ENCODE results near the gene ATXN1. TPM values are rescaled to one million over a fixed set of nuclear protein-coding genes. Genes with fewer than 3 reads are reported as not detected.
"Not testable (repeated sequence)": the region's sequence is repeated elsewhere in the genome, so short reads cannot be mapped to it uniquely, and the experiment has no call there.

Gene ATXN1
- total RNA-seq, 4 donors from 2014 or later = 42.4 to 74.9 (median 52.1) TPM

DNA sequence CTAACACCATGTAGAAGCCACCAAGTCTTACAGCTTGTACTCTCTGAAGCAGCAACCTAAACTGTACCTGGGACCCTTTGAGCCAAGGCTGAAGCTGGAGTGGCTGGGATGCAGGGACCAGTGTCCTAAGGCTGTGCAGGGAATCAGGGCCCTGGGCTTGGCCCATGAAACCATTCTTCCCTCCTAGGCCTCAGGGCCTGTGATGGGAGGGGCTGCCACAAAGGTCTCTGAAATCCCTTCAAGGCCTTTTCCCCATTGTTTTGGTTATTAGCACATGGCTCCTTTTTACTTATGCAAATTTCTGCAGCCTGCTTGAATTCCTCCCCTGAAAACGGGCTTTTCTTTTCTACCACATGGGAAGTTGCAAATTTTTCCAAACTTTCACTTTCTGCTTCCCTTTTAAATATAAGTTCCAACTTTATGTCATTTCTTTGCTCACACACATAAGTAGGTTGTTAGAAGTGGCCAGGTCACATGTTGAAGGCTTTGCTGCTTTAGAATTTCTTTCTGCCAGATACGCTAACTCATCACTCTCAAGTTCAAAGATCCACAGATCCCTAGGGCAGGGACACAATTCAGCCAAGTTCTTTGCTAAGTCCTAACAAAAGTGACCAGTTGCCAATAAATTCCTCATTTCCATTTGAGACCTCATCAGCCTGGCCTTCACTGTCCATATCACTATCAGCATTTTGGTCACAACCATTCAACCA lies 28.2 kb upstream of the ATXN1 start:
- no peak overlapping the region for H3K27ac ChIP-seq (replicated peaks in 1 of 4)
- H3K36me3 ChIP-seq = no peaks in the 10 kb centered on the region
- 72% methylated on average over 2 of the region's 2 CpGs for WGBS
- H3K4me1 ChIP-seq = no peaks in the 10 kb centered on the region
- no peaks in the 10 kb centered on the region for H3K27me3 ChIP-seq
- no peaks in the 10 kb centered on the region for H3K9me3 ChIP-seq
- no peak for DNase-seq (ENCODE audit: extremely low spot score)
- intact Hi-C loops (cut with DNase I) = no loop called here
- H3K4me3 ChIP-seq = no peak overlapping the region
- TF ChIP-seq POLR2A (IDR thresholded peaks at IDR 0.05; ENCODE audit: low read depth) (no peak), POLR2AphosphoS5 (IDR thresholded peaks at IDR 0.05) (no peak), EP300 (IDR thresholded peaks at IDR 0.05) (no peak)
- TF ChIP-seq, protein P1, sequence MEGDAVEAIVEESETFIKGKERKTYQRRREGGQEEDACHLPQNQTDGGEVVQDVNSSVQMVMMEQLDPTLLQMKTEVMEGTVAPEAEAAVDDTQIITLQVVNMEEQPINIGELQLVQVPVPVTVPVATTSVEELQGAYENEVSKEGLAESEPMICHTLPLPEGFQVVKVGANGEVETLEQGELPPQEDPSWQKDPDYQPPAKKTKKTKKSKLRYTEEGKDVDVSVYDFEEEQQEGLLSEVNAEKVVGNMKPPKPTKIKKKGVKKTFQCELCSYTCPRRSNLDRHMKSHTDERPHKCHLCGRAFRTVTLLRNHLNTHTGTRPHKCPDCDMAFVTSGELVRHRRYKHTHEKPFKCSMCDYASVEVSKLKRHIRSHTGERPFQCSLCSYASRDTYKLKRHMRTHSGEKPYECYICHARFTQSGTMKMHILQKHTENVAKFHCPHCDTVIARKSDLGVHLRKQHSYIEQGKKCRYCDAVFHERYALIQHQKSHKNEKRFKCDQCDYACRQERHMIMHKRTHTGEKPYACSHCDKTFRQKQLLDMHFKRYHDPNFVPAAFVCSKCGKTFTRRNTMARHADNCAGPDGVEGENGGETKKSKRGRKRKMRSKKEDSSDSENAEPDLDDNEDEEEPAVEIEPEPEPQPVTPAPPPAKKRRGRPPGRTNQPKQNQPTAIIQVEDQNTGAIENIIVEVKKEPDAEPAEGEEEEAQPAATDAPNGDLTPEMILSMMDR (IDR thresholded peaks at IDR 0.05) = no peak

DNA sequence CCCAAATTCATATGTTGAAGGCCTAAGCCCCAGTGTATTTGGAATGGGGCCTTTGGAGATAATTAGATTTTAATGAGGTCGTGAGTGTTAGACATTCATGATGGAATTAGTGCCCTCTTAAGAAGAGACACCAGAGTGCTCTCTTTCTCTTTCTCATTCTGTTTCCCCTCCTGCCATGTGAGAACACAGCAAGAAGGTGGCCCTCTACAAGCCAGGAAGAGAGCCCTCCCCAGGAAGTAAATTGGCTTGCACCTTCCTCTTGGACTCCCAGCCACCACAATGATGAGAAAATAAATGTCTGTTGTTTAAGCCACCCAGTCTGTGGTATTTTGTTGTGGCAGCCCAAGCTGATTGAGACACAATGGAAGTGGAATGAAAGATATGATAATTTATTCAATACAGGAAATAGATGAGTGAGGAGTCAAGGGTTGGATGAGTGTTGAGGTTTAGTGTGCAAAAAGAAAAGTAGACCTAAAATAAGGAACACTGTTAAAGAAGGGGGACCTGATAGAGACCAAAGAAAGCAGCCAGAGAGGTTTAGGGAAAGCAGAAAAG lies 25.9 kb upstream of the ATXN1 start:
- DNase-seq (ENCODE audit: extremely low spot score) = no peak
- Histone ChIP-seq H3K9me3 (no peaks in the 10 kb centered on the region), H3K4me3 (no peak overlapping the region), H3K4me1 (peaks cover 0 to 5% (median 0%) of the 10 kb centered on the region in 4 donors), H3K27ac (replicated peaks in 1 of 4) (no peak overlapping the region), H3K27me3 (no peaks in the 10 kb centered on the region), H3K36me3 (no peaks in the 10 kb centered on the region)
- no peak for TF ChIP-seq POLR2A (IDR thresholded peaks at IDR 0.05; ENCODE audit: low read depth)
- TF ChIP-seq, protein P1 (IDR thresholded peaks at IDR 0.05) = no peak
- no peak for TF ChIP-seq EP300 (IDR thresholded peaks at IDR 0.05)
- no peak for TF ChIP-seq POLR2AphosphoS5 (IDR thresholded peaks at IDR 0.05)
- WGBS = 83% methylated on average over 1 of the region's 1 CpG
- intact Hi-C loops (cut with DNase I) = no loop called here

DNA sequence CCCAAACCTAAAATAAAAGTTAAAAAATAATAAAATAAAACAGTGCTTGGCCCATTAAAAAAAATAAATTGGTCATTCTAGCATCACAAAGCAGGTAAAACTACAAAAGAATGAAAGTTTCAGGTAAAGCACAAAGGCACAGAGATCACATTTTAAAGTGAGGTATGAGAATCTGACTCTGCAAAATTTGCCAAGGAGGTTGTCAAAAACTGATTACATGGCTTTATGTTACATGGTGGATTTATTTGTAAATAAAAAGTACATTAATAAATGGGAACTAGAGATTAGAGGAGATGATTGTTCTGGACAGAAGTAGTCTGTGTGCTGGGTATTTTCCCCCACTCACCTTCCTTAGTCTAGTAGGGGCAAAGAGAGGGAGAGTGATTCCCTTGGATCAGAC lies 24.2 kb upstream of the ATXN1 start:
- TF ChIP-seq, protein P1 (IDR thresholded peaks at IDR 0.05) = no peak
- TF ChIP-seq POLR2AphosphoS5 (IDR thresholded peaks at IDR 0.05) (no peak), POLR2A (IDR thresholded peaks at IDR 0.05; ENCODE audit: low read depth) (no peak), EP300 (IDR thresholded peaks at IDR 0.05) (no peak)
- Histone ChIP-seq H3K36me3 (no peaks in the 10 kb centered on the region), H3K4me3 (no peak overlapping the region), H3K4me1 (peaks cover 0 to 10% (median 7%) of the 10 kb centered on the region in 4 donors), H3K27ac (replicated peaks in 1 of 4) (no peak overlapping the region), H3K9me3 (no peaks in the 10 kb centered on the region), H3K27me3 (no peaks in the 10 kb centered on the region)
- DNase-seq (ENCODE audit: extremely low spot score) = no peak
- intact Hi-C loops (cut with DNase I) = no loop called here

DNA sequence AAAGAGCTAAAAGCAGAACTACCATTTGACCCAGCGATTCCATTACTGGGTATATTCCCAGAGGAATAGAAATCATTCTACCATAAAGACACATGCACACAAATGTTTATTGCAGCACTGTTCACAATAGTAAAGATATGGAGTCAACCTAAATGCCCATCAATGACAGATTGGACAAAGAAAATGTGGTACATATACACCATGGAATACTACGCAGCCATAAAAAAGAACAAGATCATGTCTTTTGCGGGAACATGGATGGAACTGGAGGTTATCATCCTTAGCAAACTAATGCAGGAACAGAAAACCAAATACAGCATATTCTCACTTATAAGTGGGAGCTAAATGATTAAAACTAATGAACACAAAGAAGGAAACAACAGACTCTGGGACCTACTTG lies 23.7 kb upstream of the ATXN1 start:
- H3K9me3 ChIP-seq; H3K36me3 ChIP-seq; H3K27ac ChIP-seq (replicated peaks in 1 of 4); H3K4me3 ChIP-seq; H3K27me3 ChIP-seq; intact Hi-C loops (cut with DNase I); DNase-seq (ENCODE audit: extremely low spot score): not testable (repeated sequence)
- H3K4me1 ChIP-seq = peaks cover 0 to 10% (median 7%) of the 10 kb centered on the region in 4 donors
- WGBS = 77% methylated on average over 3 of the region's 3 CpGs

DNA sequence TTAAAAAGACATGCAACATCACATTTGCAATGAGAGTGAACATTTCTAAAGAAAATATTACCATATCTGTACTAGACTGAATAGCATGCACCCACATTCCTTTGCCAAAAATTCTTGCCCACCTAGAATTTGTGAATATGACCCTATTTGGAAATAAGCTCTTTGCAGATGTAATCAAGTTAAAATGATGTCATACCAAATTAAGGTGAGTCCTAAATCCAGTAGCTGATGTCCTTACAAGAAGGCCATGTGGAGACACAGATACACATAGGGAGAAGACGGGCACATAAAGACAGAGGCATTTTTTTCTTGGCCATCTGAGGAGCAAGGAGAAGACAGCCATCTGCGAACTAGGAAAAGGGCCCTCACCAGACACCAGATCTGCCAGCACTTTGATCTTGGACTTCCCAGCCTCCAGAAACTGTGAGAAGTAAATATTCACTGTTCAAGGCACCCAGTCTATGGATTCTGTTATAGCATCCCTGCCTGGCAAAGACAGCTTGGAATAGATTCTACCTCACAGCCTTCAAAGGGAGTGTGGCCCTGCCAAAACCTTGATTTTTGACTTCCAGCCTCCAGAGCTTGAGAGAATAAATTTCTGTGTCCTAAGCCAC lies 22.8 kb upstream of the ATXN1 start:
- Histone ChIP-seq H3K27me3 (no peaks in the 10 kb centered on the region), H3K4me3 (no peak overlapping the region), H3K4me1 (peaks cover 0 to 10% (median 7%) of the 10 kb centered on the region in 4 donors), H3K9me3 (no peaks in the 10 kb centered on the region), H3K36me3 (no peaks in the 10 kb centered on the region), H3K27ac (replicated peaks in 1 of 4) (no peak overlapping the region)
- no peak for DNase-seq (ENCODE audit: extremely low spot score)
- intact Hi-C loops (cut with DNase I) = no loop called here
- 91% methylated on average over 2 of the region's 2 CpGs for WGBS
- TF ChIP-seq, protein P1 (IDR thresholded peaks at IDR 0.05) = no peak
- TF ChIP-seq POLR2AphosphoS5 (IDR thresholded peaks at IDR 0.05) = no peak
- TF ChIP-seq EP300 (IDR thresholded peaks at IDR 0.05) = no peak
- no peak for TF ChIP-seq POLR2A (IDR thresholded peaks at IDR 0.05; ENCODE audit: low read depth)
